Activated naive CD8-positive, alpha-beta T cell (primary cell): Measurements from ENCODE around the gene SVIL.

ENCODE experiments used
- H3K27ac Mint-ChIP-seq: one replicate; pipeline ENCODE4 v1.8.0; 2021; ENCODE audit warnings: mixed read lengths
- H3K27me3 Mint-ChIP-seq: one replicate; pipeline ENCODE4 v1.8.0; 2021; ENCODE audit warnings: mixed read lengths
- H3K36me3 Mint-ChIP-seq: one replicate; pipeline ENCODE4 v1.8.0; 2021; ENCODE audit warnings: mixed read lengths
- H3K4me1 Mint-ChIP-seq: one replicate; pipeline ENCODE4 v1.8.0; 2021; ENCODE audit warnings: low read depth, mixed read lengths
- H3K4me3 Mint-ChIP-seq: one replicate; pipeline ENCODE4 v1.8.0; 2021; ENCODE audit warnings: mild to moderate bottlenecking, mixed read lengths
- H3K9me3 Mint-ChIP-seq: one replicate; pipeline ENCODE4 v1.8.0; 2021; ENCODE audit warnings: low read depth, mixed read lengths

The SVIL gene, protein sequence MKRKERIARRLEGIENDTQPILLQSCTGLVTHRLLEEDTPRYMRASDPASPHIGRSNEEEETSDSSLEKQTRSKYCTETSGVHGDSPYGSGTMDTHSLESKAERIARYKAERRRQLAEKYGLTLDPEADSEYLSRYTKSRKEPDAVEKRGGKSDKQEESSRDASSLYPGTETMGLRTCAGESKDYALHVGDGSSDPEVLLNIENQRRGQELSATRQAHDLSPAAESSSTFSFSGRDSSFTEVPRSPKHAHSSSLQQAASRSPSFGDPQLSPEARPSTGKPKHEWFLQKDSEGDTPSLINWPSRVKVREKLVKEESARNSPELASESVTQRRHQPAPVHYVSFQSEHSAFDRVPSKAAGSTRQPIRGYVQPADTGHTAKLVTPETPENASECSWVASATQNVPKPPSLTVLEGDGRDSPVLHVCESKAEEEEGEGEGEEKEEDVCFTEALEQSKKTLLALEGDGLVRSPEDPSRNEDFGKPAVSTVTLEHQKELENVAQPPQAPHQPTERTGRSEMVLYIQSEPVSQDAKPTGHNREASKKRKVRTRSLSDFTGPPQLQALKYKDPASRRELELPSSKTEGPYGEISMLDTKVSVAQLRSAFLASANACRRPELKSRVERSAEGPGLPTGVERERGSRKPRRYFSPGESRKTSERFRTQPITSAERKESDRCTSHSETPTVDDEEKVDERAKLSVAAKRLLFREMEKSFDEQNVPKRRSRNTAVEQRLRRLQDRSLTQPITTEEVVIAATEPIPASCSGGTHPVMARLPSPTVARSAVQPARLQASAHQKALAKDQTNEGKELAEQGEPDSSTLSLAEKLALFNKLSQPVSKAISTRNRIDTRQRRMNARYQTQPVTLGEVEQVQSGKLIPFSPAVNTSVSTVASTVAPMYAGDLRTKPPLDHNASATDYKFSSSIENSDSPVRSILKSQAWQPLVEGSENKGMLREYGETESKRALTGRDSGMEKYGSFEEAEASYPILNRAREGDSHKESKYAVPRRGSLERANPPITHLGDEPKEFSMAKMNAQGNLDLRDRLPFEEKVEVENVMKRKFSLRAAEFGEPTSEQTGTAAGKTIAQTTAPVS (N-terminal part only)

DNA sequence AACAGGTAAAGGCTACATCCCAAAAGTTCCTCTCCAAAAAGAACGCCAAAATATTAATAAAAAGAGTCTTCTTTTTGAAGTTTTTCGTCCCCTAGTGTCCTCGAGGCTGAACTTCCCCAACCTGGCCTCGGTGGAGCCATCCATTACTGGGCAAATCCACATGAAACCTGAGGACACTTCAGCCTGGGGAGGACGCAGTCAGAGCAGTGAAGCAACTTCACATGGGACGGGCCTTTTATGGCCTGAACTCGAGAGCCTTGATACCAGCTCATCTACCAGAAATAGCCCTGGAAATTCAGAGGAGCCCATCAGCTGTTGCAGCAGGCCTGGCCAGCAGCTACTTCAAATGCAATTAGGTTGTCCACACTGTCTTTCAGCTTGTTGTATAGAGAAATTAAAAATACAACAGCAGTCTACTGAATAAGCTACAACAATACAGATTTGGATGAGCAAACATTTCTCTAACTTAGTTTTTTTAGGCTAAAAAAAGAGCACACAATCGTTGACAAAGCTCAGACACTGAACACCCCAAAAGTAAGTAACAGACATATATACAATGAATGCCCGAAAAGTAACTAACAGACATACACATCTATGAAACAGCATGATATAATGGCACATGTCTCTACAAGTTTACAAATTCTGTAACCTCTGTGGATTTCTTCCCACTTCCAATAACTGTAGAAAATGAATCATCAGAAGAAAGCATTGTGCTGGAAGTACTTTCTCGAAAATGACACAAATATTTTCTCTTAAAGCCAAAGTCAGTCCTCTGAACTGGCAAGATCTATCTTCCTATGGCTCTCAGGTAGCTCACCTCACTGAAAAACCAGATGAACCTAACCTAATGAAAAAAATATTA, at the start of gene SVIL:
TSS of gene SVIL (minus strand) at position 208 of the 862 bp plus-strand sequence. CDS start 79,913 bp downstream, outside the sequence.
- no peak within 1 kb of the TSS for H3K27ac Mint-ChIP-seq
- peak within 1 kb of the TSS; percentile 28 for H3K4me3 Mint-ChIP-seq
- no peaks in the 10 kb centered on the region for H3K9me3 Mint-ChIP-seq

DNA sequence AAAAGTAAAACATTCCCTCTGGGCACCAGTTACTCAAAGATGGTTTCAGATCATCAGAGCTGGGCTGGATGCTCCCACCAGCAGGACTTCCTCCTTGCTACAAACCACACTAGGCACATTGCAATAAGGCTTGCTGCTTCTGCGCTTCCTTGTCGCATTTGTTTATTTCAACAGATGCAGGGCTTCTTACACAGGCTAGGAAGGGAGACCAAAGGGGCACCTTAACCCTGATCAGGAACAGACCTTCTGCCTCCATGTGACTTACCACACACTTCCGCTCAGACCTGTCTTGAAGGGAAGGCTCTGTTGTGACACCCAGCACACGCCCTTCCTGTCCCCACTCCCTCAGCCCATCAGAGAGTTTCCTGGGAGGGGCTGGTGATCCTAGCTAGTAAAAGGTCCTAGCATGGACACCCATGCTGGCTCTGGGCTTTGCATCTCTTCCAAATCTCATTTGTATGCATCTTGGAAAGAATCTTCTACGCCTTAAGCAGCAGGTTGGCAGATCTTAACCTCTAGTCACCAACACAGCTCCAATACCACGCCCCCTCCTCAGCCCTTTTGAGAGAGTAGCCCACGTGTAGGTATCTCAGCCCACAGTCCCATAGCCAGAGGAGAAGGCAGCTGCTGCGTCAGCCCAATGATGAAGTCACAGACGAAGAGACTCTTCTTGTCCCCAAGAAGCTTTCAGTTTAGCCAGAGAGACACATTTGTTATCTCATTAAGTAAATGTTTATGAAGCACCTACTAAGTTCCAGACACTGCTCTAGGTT, 47.1 kb upstream of the SVIL start:
- peak overlapping the region; percentile 90 for H3K27ac Mint-ChIP-seq
- H3K27me3 Mint-ChIP-seq: no peaks in the 10 kb centered on the region

More for the DNA sequence above, at the start of gene SVIL:
- no peaks in the 10 kb centered on the region for H3K27me3 Mint-ChIP-seq
- peaks cover 9% of the 10 kb centered on the region for H3K36me3 Mint-ChIP-seq
- peaks cover 45% of the 10 kb centered on the region for H3K4me1 Mint-ChIP-seq

DNA sequence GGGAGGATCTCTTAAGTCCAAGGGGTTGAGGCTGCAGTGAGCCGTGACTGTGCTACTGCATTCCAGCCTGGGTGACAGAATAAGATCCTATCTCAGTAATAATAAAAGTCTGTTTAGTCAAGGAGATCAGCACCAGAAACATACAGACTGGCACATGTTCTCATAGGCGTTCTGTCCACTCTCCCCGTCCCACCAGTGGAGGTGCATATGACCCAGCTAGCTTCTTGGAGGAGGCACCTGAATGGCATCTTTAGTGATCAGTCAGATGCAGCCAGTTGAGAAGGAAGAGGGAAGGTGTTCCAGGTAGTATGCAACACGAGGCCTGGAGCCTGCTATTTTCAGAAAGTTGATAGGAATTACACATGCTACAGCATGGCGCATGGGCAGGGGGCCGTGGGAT, 45.3 kb upstream of the SVIL start:
- Mint-ChIP-seq H3K4me1 (peaks cover 87% of the 10 kb centered on the region), H3K36me3 (peaks cover 26% of the 10 kb centered on the region), H3K9me3 (peaks cover 22% of the 10 kb centered on the region), H3K27ac (no peak overlapping the region), H3K27me3 (no peaks in the 10 kb centered on the region), H3K4me3 (no peak overlapping the region)

More for the DNA sequence above, 47.1 kb upstream of the SVIL start:
- H3K36me3 Mint-ChIP-seq: peaks cover 21% of the 10 kb centered on the region
- H3K4me1 Mint-ChIP-seq: peaks cover 85% of the 10 kb centered on the region
- H3K4me3 Mint-ChIP-seq: peak overlapping the region; percentile 68
- H3K9me3 Mint-ChIP-seq: peaks cover 13% of the 10 kb centered on the region

DNA sequence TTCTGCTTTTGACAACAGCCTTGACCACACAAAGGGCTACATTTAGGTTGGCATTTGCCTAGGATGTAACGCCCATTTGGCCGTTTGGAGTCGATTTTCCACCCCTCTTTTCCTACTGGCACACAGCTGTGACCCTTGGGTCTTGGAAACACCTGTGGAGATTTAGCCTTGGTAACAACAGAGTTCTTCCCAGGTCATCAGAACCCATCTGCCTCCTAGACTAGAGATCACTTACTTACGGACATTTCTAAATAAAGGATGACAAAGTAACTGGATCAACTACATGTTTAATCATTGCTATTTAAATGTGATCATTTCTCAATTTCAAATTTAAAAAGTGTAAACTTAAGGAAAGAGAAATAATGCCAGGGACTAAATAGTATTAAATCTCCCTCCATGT, 42.0 kb upstream of the SVIL start:
- Mint-ChIP-seq H3K27me3 (no peaks in the 10 kb centered on the region), H3K9me3 (peaks cover 13% of the 10 kb centered on the region), H3K27ac (no peak overlapping the region), H3K36me3 (peaks cover 19% of the 10 kb centered on the region), H3K4me3 (no peak overlapping the region), H3K4me1 (peaks cover 70% of the 10 kb centered on the region)

DNA sequence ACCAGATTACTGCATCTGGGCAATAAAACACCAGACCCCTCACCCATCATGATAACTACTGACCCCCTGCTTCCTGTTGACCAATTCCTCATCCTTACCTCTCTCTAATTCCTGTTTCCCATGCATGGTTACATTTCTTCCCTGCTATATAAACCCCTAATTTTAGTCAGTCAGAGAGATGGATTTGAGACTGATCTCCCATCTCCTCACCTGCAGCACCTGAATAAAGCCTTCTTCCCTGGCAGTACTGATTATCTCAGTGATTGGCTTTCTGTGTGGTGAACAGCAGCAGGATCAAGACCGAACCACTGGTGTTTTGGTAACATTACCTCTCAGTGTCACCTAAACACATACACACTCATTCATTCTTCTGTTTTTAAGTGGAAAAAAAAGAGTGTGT, 41.2 kb upstream of the SVIL start:
- peaks cover 13% of the 10 kb centered on the region for H3K9me3 Mint-ChIP-seq
- H3K4me1 Mint-ChIP-seq: peaks cover 62% of the 10 kb centered on the region
- H3K4me3 Mint-ChIP-seq: no peak overlapping the region
- peaks cover 22% of the 10 kb centered on the region for H3K36me3 Mint-ChIP-seq
- H3K27me3 Mint-ChIP-seq: no peaks in the 10 kb centered on the region
- H3K27ac Mint-ChIP-seq: no peak overlapping the region

DNA sequence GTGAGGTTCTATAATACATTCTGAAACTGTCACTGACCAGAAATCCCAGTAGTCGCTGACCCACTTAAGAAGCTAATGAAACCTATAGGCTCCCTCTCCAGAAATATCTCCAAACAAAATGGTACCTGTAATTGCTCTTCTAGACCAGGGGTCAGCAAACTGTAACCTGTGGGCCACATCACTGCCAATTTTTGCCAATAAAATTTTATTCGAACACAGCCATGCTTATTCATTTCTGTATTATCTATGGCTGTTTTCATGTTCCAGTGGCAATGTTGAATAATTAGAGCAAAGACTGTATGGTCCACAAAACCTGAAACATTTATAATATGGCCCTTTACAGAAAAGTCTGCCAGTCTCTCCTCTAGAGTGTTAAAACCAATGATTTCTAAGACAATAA, 37.2 kb upstream of the SVIL start:
- no peak overlapping the region for H3K27ac Mint-ChIP-seq
- H3K4me3 Mint-ChIP-seq: no peak overlapping the region
- H3K36me3 Mint-ChIP-seq: peaks cover 31% of the 10 kb centered on the region
- H3K27me3 Mint-ChIP-seq: no peaks in the 10 kb centered on the region
- peaks cover 13% of the 10 kb centered on the region for H3K9me3 Mint-ChIP-seq
- H3K4me1 Mint-ChIP-seq: peaks cover 26% of the 10 kb centered on the region

DNA sequence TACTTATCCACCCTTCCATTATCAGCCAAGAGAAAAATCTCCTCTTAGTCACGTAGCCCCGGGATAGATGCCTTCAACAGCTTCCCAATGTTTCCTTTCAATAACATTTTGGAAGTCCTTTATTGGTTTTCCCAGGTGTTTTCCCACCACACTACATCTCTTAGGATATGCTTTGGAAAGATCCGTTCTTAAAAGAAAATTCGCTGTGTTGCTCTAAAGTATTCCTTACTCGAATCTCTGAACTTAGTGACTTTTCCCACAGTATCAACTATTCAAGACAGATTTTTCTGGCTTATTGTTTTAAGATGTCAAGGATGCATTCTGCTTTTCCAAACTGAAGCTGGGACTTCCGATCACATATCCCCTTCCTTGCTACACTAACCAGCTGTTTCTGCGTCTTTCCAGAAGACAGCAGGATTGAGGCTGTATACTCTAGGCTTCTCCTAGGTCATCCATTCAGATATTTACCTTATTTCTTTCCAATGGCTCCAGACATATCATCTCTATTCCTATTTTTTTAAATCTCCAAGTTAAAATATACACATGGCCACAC, 36.5 kb upstream of the SVIL start:
- Mint-ChIP-seq H3K27ac (no peak overlapping the region), H3K36me3 (peaks cover 30% of the 10 kb centered on the region), H3K9me3 (peaks cover 13% of the 10 kb centered on the region), H3K27me3 (no peaks in the 10 kb centered on the region), H3K4me1 (peaks cover 23% of the 10 kb centered on the region), H3K4me3 (no peak overlapping the region)

DNA sequence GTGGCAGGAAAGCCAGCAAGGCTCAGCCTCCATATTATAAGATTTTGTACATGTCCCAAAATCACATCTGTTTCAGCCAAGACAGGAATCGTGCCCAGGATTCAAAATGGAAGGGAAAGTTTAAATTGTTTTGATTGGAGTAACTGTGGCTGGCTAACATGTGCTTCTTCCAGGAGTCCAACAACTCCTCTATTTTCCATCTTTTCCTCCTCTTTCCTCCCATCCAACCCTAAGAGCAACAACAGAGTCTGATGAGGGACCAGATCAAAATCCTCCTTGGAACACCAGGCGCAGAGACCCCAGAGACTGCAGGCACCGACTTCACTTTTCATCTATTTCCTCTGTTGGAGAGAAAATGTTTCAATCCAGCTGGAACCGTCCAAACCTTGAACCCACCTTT, 36.0 kb upstream of the SVIL start:
- H3K27me3 Mint-ChIP-seq: no peaks in the 10 kb centered on the region
- H3K9me3 Mint-ChIP-seq: peaks cover 8% of the 10 kb centered on the region
- H3K4me1 Mint-ChIP-seq: peaks cover 18% of the 10 kb centered on the region
- no peak overlapping the region for H3K27ac Mint-ChIP-seq
- peaks cover 25% of the 10 kb centered on the region for H3K36me3 Mint-ChIP-seq
- no peak overlapping the region for H3K4me3 Mint-ChIP-seq

DNA sequence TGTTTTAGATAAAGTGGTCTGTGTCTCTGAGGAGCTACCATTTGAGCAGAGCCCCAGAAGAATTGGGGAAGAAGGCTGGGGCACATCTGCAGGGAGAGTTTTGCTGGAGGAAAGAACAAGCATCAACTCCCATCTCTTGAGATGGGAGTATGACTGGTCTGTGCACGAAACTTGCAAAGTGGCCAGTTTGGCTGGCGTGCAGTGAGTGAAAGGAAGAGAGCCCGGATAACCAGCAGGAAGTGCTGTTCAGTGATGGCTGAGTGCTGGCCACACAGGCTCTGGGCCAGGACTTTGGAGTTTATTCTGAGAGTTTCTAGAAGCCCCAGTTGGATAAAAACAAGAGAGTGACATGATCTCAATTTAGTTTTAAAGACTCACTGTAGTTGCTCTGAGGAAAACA, 34.4 kb upstream of the SVIL start:
- peaks cover 20% of the 10 kb centered on the region for H3K36me3 Mint-ChIP-seq
- H3K27ac Mint-ChIP-seq: no peak overlapping the region
- H3K9me3 Mint-ChIP-seq: peaks cover 4% of the 10 kb centered on the region
- peaks cover 8% of the 10 kb centered on the region for H3K4me1 Mint-ChIP-seq
- H3K27me3 Mint-ChIP-seq: no peaks in the 10 kb centered on the region
- H3K4me3 Mint-ChIP-seq: no peak overlapping the region

DNA sequence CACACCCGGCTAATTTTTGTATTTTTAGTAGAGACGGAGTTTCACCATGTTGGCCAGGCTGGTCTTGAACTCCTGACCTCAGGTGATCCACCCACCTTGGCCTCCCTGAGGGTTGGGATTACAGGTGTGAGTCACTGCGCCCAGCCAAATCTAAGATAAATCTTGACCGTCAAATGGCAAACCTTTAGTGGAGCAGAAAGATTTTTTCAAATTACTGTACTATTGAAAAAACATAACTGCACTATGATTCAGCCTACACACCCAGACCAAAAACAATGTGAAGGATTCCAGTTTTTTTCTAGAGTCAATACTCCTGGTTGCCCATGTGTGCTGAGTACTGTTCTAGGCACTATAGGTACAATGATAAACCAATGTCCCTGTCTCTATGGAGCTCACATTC, 33.9 kb upstream of the SVIL start:
- Mint-ChIP-seq H3K27ac (no peak overlapping the region), H3K4me1 (peaks cover 8% of the 10 kb centered on the region), H3K4me3 (no peak overlapping the region)

DNA sequence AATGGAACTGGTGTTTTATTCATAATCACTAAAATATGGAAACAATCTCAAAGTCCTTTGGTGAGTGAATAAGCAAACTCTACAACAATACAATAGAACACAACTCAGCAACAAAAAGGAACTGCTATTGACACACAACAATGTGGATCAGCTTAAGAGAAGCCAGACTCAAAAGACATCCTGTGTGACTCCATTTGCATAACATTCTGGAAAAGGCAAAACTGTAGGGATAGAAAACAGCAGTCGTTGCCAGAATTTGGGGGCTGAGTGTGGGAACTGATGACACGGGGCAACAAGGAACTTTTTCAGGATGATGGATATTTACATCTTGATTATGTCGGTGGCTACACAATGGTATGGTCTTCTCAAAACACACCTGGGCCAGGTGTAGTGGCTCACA, 32.4 kb upstream of the SVIL start:
- Mint-ChIP-seq H3K27me3 (no peaks in the 10 kb centered on the region), H3K36me3 (peaks cover 15% of the 10 kb centered on the region), H3K9me3 (no peaks in the 10 kb centered on the region), H3K4me1 (peaks cover 3% of the 10 kb centered on the region), H3K27ac (no peak overlapping the region), H3K4me3 (no peak overlapping the region)

More for the DNA sequence above, 33.9 kb upstream of the SVIL start:
- Mint-ChIP-seq H3K36me3 (peaks cover 20% of the 10 kb centered on the region), H3K27me3 (no peaks in the 10 kb centered on the region), H3K9me3 (peaks cover 4% of the 10 kb centered on the region)

DNA sequence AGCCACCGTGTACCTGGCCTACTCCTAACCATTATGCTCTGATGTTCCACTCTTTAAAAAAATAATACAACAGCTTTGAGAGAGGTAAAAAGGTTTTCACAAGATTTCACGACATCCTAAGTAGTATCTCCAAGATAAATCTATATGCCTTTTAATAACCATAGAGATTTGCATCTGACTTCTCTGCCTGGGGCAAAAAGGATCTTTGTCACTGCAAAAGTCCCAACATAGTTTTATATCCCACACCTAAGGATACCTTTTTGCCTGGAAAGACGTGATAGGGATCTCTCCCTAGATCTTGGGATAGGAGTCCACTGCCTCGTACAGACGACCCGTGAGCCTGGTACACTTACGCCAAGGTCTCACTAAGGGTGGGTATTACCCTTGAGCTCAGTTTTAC, 31.4 kb upstream of the SVIL start:
- Mint-ChIP-seq H3K4me1 (peaks cover 3% of the 10 kb centered on the region), H3K27me3 (no peaks in the 10 kb centered on the region), H3K9me3 (no peaks in the 10 kb centered on the region), H3K36me3 (peaks cover 11% of the 10 kb centered on the region), H3K4me3 (no peak overlapping the region), H3K27ac (no peak overlapping the region)

DNA sequence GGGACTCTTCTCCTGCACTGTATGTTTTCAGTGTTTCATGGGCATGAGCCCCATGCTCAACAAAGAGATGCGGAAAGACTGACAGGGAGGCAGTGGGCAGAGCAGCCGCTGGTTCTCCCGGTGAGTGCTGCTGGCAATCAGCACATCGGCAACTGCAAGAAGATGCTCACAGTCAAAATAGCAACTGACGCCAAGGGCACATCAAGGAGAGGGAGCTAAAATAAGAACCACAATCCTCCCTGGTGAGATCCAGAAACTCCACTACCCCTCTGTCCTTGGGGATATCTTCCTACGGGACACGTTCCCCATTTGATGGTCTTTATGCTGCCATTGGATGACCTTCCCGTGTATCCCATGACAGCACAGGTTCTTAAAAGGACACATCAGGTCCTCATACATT, 28.9 kb upstream of the SVIL start:
- H3K27ac Mint-ChIP-seq: no peak overlapping the region
- H3K4me3 Mint-ChIP-seq: no peak overlapping the region
- H3K27me3 Mint-ChIP-seq: no peaks in the 10 kb centered on the region
- no peaks in the 10 kb centered on the region for H3K9me3 Mint-ChIP-seq
- H3K36me3 Mint-ChIP-seq: peaks cover 3% of the 10 kb centered on the region
- H3K4me1 Mint-ChIP-seq: peaks cover 13% of the 10 kb centered on the region
